ENCODE measurements around the gene ZDBF2. TPM values are rescaled to one million over a fixed set of nuclear protein-coding genes. Genes with fewer than 3 reads are reported as not detected.
A peak's percentile ranks its signal among the peaks of the same experiment; 100 is the strongest.

The ZDBF2 gene
- total RNA-seq, 1 donor from 2014 or later, result 42.9 TPM

DNA sequence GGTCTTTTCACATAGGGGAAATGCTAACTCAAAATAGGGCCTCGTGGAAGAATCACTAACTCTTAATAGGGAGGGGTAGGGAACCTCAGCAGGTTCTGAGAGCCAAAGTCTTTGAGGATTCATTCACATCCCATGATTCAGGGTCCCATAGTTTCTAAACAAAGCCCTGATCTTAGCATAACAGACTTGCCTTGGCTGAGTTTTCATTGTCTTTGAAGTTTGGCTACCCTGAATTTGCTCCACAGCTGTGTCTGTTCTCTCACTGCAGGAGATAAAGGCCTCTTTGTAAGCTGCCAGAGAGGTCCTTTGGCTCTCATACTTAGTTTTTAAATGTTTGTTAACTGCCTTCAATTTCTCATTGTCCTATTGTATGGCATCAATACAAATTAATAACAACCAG, 54.5 kb downstream of the ZDBF2 start:
- Mint-ChIP-seq H3K4me3 (ENCODE audit: low read depth) (no peak overlapping the region), H3K4me1 (ENCODE audit: low read depth) (peaks cover 7% of the 10 kb centered on the region), H3K27me3 (peaks cover 4% of the 10 kb centered on the region), H3K36me3 (ENCODE audit: insufficient read depth) (no peaks in the 10 kb centered on the region), H3K27ac (no peak overlapping the region), H3K9me3 (ENCODE audit: low read depth) (no peaks in the 10 kb centered on the region)
- no peak for DNase-seq (ENCODE audit: low spot score, unreplicated experiment)
- no peak for TF ChIP-seq CTCF (IDR thresholded peaks at IDR 0.05; ENCODE audit: unreplicated experiment)

DNA sequence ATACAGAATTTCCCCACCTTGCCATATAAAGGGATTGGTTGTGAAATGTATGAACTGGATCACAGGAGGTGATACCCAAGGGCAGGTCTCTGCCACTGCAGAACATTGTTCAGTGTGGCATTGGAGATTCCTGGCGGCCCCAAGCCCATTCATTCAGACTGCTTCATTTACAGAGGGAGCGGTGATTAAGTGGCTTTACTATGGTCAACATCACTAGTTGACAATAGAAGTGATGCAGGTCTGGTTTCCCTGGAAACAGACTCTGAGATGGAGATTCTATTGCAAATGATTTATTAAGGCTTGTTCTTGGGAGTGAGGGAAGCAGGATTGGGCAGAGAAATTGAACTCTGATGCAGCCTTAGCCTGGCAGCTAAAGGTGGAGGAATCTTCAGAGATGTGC, 62.4 kb downstream of the ZDBF2 start:
- Mint-ChIP-seq H3K36me3 (ENCODE audit: insufficient read depth) (no peaks in the 10 kb centered on the region), H3K9me3 (ENCODE audit: low read depth) (no peaks in the 10 kb centered on the region), H3K27me3 (peaks cover 9% of the 10 kb centered on the region), H3K4me3 (ENCODE audit: low read depth) (no peak overlapping the region), H3K4me1 (ENCODE audit: low read depth) (no peaks in the 10 kb centered on the region), H3K27ac (no peak overlapping the region)
- no peak for DNase-seq (ENCODE audit: low spot score, unreplicated experiment)
- TF ChIP-seq CTCF (IDR thresholded peaks at IDR 0.05; ENCODE audit: unreplicated experiment), result no peak

DNA sequence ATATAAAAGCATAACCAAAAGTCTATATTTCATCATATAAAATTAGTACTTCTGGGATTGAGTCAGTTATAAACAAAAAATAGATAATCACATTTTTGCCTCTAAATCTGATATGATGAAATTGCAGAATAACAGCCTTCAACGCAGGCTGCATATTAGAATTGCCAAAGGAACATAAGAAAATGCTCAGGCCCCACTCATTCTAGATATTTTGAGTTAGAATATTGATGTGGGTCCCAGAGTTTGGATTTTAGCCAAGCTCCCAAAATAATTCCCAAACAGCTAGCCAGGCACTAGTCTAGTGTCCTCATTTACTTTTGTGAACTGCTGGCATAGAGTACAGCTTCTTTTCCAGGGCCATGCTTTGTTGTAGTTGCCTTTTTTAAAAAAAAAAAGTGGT, 63.5 kb downstream of the ZDBF2 start:
- H3K36me3 Mint-ChIP-seq (ENCODE audit: insufficient read depth), result no peaks in the 10 kb centered on the region
- no peak for TF ChIP-seq CTCF (IDR thresholded peaks at IDR 0.05; ENCODE audit: unreplicated experiment)
- peaks cover 9% of the 10 kb centered on the region for H3K27me3 Mint-ChIP-seq
- no peak for DNase-seq (ENCODE audit: low spot score, unreplicated experiment)
- H3K27ac Mint-ChIP-seq, result no peak overlapping the region
- H3K4me1 Mint-ChIP-seq (ENCODE audit: low read depth), result no peaks in the 10 kb centered on the region
- H3K4me3 Mint-ChIP-seq (ENCODE audit: low read depth), result no peak overlapping the region
- H3K9me3 Mint-ChIP-seq (ENCODE audit: low read depth), result peaks cover under 1% of the 10 kb centered on the region

- H3K4me3 Mint-ChIP-seq (ENCODE audit: low read depth), result no peak overlapping the region
- H3K9me3 Mint-ChIP-seq (ENCODE audit: low read depth), result peaks cover 12% of the 10 kb centered on the region
- DNase-seq (ENCODE audit: low spot score, unreplicated experiment), result no peak
- peaks cover 6% of the 10 kb centered on the region for H3K27me3 Mint-ChIP-seq
- H3K4me1 Mint-ChIP-seq (ENCODE audit: low read depth), result peaks cover 11% of the 10 kb centered on the region
- TF ChIP-seq CTCF (IDR thresholded peaks at IDR 0.05; ENCODE audit: unreplicated experiment), result no peak
- H3K27ac Mint-ChIP-seq, result no peak overlapping the region
- H3K36me3 Mint-ChIP-seq (ENCODE audit: insufficient read depth), result no peaks in the 10 kb centered on the region
Observed at GRCh38 chr2:206341396-206341795, 66.9 kb downstream of the ZDBF2 start.

DNA sequence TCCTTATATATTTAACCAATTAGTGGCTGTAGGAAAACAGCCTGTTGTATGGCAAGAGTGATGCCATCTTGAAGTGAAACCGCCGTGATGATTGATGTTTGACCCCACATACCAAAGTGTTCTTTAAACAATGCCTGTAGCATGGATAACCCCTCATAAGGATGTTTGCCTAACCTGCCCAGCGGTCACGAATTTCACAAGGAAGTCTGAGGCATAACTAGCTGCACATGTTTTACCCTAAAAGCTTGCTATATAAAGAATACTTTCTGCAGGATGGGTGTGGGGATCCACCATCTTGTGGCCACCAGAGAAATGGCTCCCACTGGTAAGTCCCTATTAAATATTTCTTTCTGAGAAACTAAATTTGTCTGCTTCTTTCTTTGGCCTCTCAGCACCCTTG, 68.7 kb downstream of the ZDBF2 start:
- Mint-ChIP-seq H3K36me3 (ENCODE audit: insufficient read depth) (no peaks in the 10 kb centered on the region), H3K27ac (peak overlapping the region; percentile 70), H3K27me3 (peaks cover 3% of the 10 kb centered on the region), H3K9me3 (ENCODE audit: low read depth) (peaks cover 12% of the 10 kb centered on the region), H3K4me1 (ENCODE audit: low read depth) (peaks cover 11% of the 10 kb centered on the region), H3K4me3 (ENCODE audit: low read depth) (no peak overlapping the region)
- no peak for DNase-seq (ENCODE audit: low spot score, unreplicated experiment)
- TF ChIP-seq CTCF (IDR thresholded peaks at IDR 0.05; ENCODE audit: unreplicated experiment), result no peak
